Measurements from ENCODE around the gene SLC39A11. TPM values are rescaled to one million over a fixed set of nuclear protein-coding genes. Genes with fewer than 3 reads are reported as not detected.

The SLC39A11 gene
- total and polyA plus RNA-seq, 4 donors, result 18.9 to 44.9 (median 28.2) TPM

GRCh38 chr17:72884066-72884465 lies 208.4 kb downstream of the SLC39A11 start:
- WGBS, result 98% methylated on average over 2 of the region's 2 CpGs
- no peak for TF ChIP-seq RAD21 (IDR thresholded peaks at IDR 0.05)
- TF ChIP-seq FOXA1 (IDR thresholded peaks at IDR 0.05), result no peak
- no peak for TF ChIP-seq SP1 (IDR thresholded peaks at IDR 0.05)
- TF ChIP-seq GABPA (IDR thresholded peaks at IDR 0.05 in 1 of 2, conservative IDR thresholded peaks at IDR 0.05 in 1 of 2), result no peak
- TF ChIP-seq YY1 (IDR thresholded peaks at IDR 0.05), result no peak
- no peak for TF ChIP-seq EGR1 (IDR thresholded peaks at IDR 0.05; ENCODE audit: low read depth in 2 of 2)
- no peak for TF ChIP-seq TAF1 (conservative IDR thresholded peaks at IDR 0.05)
- TF ChIP-seq, protein P1, sequence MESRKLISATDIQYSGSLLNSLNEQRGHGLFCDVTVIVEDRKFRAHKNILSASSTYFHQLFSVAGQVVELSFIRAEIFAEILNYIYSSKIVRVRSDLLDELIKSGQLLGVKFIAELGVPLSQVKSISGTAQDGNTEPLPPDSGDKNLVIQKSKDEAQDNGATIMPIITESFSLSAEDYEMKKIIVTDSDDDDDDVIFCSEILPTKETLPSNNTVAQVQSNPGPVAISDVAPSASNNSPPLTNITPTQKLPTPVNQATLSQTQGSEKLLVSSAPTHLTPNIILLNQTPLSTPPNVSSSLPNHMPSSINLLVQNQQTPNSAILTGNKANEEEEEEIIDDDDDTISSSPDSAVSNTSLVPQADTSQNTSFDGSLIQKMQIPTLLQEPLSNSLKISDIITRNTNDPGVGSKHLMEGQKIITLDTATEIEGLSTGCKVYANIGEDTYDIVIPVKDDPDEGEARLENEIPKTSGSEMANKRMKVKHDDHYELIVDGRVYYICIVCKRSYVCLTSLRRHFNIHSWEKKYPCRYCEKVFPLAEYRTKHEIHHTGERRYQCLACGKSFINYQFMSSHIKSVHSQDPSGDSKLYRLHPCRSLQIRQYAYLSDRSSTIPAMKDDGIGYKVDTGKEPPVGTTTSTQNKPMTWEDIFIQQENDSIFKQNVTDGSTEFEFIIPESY (IDR thresholded peaks at IDR 0.05), result no peak
- TF ChIP-seq, protein P2, sequence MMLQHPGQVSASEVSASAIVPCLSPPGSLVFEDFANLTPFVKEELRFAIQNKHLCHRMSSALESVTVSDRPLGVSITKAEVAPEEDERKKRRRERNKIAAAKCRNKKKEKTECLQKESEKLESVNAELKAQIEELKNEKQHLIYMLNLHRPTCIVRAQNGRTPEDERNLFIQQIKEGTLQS (IDR thresholded peaks at IDR 0.05), result no peak
- TF ChIP-seq, protein P3, sequence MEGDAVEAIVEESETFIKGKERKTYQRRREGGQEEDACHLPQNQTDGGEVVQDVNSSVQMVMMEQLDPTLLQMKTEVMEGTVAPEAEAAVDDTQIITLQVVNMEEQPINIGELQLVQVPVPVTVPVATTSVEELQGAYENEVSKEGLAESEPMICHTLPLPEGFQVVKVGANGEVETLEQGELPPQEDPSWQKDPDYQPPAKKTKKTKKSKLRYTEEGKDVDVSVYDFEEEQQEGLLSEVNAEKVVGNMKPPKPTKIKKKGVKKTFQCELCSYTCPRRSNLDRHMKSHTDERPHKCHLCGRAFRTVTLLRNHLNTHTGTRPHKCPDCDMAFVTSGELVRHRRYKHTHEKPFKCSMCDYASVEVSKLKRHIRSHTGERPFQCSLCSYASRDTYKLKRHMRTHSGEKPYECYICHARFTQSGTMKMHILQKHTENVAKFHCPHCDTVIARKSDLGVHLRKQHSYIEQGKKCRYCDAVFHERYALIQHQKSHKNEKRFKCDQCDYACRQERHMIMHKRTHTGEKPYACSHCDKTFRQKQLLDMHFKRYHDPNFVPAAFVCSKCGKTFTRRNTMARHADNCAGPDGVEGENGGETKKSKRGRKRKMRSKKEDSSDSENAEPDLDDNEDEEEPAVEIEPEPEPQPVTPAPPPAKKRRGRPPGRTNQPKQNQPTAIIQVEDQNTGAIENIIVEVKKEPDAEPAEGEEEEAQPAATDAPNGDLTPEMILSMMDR (IDR thresholded peaks at IDR 0.05; ENCODE audit: low read depth, low read length, missing input control), result no peak
- TF ChIP-seq HNF4G (IDR thresholded peaks at IDR 0.05), result no peak
- TF ChIP-seq JUND (IDR thresholded peaks at IDR 0.05), result no peak
- no peak for TF ChIP-seq REST (IDR thresholded peaks at IDR 0.05)
- no peak for TF ChIP-seq MAX (IDR thresholded peaks at IDR 0.05)
- no peak for TF ChIP-seq NR2F2 (IDR thresholded peaks at IDR 0.05)
- TF ChIP-seq FOXA2 (IDR thresholded peaks at IDR 0.05), result no peak
- no peak for TF ChIP-seq HNF4A (conservative IDR thresholded peaks at IDR 0.05)
- H3K4me1 ChIP-seq (ENCODE audit: control insufficient read depth in 4 of 4, insufficient read depth in 4 of 4, low read length in 3 of 4), result no peaks in the 10 kb centered on the region
- no peak overlapping the region for H3K4me3 ChIP-seq (ENCODE audit: low read depth in 1 of 3, low read length in 3 of 3)
- peaks cover 0 to 5% (median 5%) of the 10 kb centered on the region in 4 donors for H3K36me3 ChIP-seq (ENCODE audit: control insufficient read depth in 4 of 4, insufficient read depth in 3 of 4, low read depth in 1 of 4, low read length in 3 of 4)
- peaks cover 0 to 9% (median 7%) of the 10 kb centered on the region in 4 donors for H3K9me3 ChIP-seq (ENCODE audit: control insufficient read depth in 4 of 4, low read length in 3 of 4)
- no peak overlapping the region for H3K9ac ChIP-seq (ENCODE audit: low read depth in 1 of 2, low read length in 2 of 2)
- no peak overlapping the region for H3K27ac ChIP-seq (ENCODE audit: low read depth in 1 of 2, low read length in 2 of 2)
- DNase-seq (ENCODE audit: low spot score), result no peak
- H3K27me3 ChIP-seq (ENCODE audit: control insufficient read depth in 4 of 4, insufficient read depth in 4 of 4, low read length in 3 of 4), result no peaks in the 10 kb centered on the region
